WTC11 (cell line): Measurements from ENCODE around the gene RPLP1. TPM values are rescaled to one million over a fixed set of nuclear protein-coding genes. Genes with fewer than 3 reads are reported as not detected.

ENCODE experiments used
- ATAC-seq: fragments of 200-7000 bp; cut with Tn5 transposase; 2 replicates; pipeline ENCODE4 v1.10.0; 2021; ENCODE audit warnings: mild to moderate bottlenecking, moderate library complexity
- CTCF ChIA-PET: fragments of 300-600 bp; sonication (Branson Sonifier 250); formaldehyde crosslinking; loops from one replicate; lab custom pipeline; 2021; ENCODE audit warnings: antibody characterized with exemption; lab: Charles Lee
- POLR2A ChIA-PET: fragments of 350-600 bp; sonication (Branson Sonifier 250); formaldehyde crosslinking; loops from one replicate; lab custom pipeline; 2021; ENCODE audit warnings: antibody characterized with exemption; lab: Charles Lee
- DNase-seq: peaks from one replicate; pipeline ENCODE4 v3.0.0; 2021; ENCODE audit warnings: low spot score
- H3K27ac Mint-ChIP-seq: 2 replicates; pipeline ENCODE4 v1.8.0; 2021; ENCODE audit warnings: mixed read lengths
- H3K27me3 Mint-ChIP-seq: 2 replicates; pipeline ENCODE4 v1.8.0; 2021; ENCODE audit warnings: low read depth, mild to moderate bottlenecking, moderate library complexity, mixed read lengths
- H3K36me3 Mint-ChIP-seq: 2 replicates; pipeline ENCODE4 v1.8.0; 2021; ENCODE audit warnings: mixed read lengths
- H3K4me1 Mint-ChIP-seq: 2 replicates; pipeline ENCODE4 v1.8.0; 2022; ENCODE audit warnings: mixed read lengths
- H3K4me3 Mint-ChIP-seq: 2 replicates; pipeline ENCODE4 v1.8.0; 2021; ENCODE audit warnings: mild to moderate bottlenecking, moderate library complexity, mixed read lengths
- H3K9me3 Mint-ChIP-seq: 2 replicates; pipeline ENCODE4 v1.8.0; 2021; ENCODE audit warnings: mixed read lengths
- ARID4B ChIP-seq: sonication (generic); formaldehyde crosslinking; IDR thresholded peaks from 2 replicates; pipeline ENCODE4 v1.8.0; 2023; ENCODE audit warnings: missing genetic modification reagents, mild to moderate bottlenecking, borderline replicate concordance
- ELF4 ChIP-seq: sonication (generic); formaldehyde crosslinking; IDR thresholded peaks from 2 replicates; pipeline ENCODE4 v1.8.1; 2022; ENCODE audit warnings: low read depth, mild to moderate bottlenecking, moderate library complexity, missing genetic modification reagents
- ESRRA ChIP-seq: sonication (generic); formaldehyde crosslinking; IDR thresholded peaks from 2 replicates; pipeline ENCODE4 v1.8.1; 2022; ENCODE audit warnings: mild to moderate bottlenecking, missing genetic modification reagents, borderline replicate concordance
- GABPB1 ChIP-seq: sonication (generic); formaldehyde crosslinking; IDR thresholded peaks from 2 replicates; pipeline ENCODE4 v1.8.1; 2023; ENCODE audit warnings: mild to moderate bottlenecking, missing genetic modification reagents
- JAZF1 ChIP-seq: fragments of 250-450 bp; sonication (Bioruptor Pico); IDR thresholded peaks from 2 replicates; pipeline ENCODE4 v1.9.0; 2021; ENCODE audit warnings: moderate library complexity, mild to moderate bottlenecking, inconsistent platforms
- MYBL2 ChIP-seq: sonication (generic); formaldehyde crosslinking; IDR thresholded peaks from 2 replicates; pipeline ENCODE4 v1.8.1; 2023; ENCODE audit warnings: mild to moderate bottlenecking, moderate library complexity, missing genetic modification reagents
- PRDM15 ChIP-seq: sonication (generic); formaldehyde crosslinking; IDR thresholded peaks from 2 replicates; pipeline ENCODE4 v1.8.0; 2022; ENCODE audit warnings: missing genetic modification reagents
- RELA ChIP-seq: sonication (generic); formaldehyde crosslinking; IDR thresholded peaks from 2 replicates; pipeline ENCODE4 v1.8.1; 2022; ENCODE audit warnings: missing genetic modification reagents, mild to moderate bottlenecking, borderline replicate concordance
- total RNA-seq: library from RNA; stranded (reverse); gene quantifications from 3 replicates; pipeline ENCODE4 v1.2.3, GENCODE V29; 2021
- TF ChIP-seq, protein P1 (sequence below): fragments of 250-450 bp; sonication (Bioruptor Pico); IDR thresholded peaks from 2 replicates; pipeline ENCODE4 v2.1.2; 2022; ENCODE audit warnings: mild to moderate bottlenecking, moderate library complexity
- TF ChIP-seq, protein P2 (sequence below): fragments of 250-450 bp; sonication (Bioruptor Pico); IDR thresholded peaks from 2 replicates; pipeline ENCODE4 v1.9.0; 2021; ENCODE audit warnings: mild to moderate bottlenecking
- TF ChIP-seq, protein P3 (sequence below): sonication (generic); formaldehyde crosslinking; IDR thresholded peaks from 2 replicates; pipeline ENCODE4 v1.8.1; 2023; ENCODE audit warnings: mild to moderate bottlenecking, missing genetic modification reagents, borderline replicate concordance

The RPLP1 gene
- total RNA-seq, 1 experiment from 2014 or later = 2,441 TPM

DNA sequence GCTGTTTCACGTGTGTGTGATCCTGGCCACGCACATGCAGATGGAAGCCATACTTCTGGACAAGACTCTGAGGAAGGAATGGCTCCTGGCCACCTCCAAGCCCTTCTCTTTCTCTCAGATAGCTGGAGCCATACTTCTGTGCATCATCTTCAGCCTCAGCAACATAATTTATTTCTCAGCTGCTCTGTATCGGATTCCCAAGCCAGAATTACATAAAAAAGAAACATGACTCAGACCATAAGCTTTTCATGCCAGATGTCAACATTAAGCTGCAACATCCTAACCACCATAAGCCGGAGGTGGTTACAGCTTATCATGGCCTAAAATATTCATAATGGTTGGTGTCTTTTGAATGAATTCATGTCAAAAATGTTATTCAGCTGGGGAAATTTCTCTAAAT, 49.0 kb upstream of the RPLP1 start (continued):
- TF ChIP-seq ELF4 (CRISPR knock-in tag) (no peak), MYBL2 (no peak), ESRRA (CRISPR knock-in tag) (no peak)
- TF ChIP-seq, protein P1, sequence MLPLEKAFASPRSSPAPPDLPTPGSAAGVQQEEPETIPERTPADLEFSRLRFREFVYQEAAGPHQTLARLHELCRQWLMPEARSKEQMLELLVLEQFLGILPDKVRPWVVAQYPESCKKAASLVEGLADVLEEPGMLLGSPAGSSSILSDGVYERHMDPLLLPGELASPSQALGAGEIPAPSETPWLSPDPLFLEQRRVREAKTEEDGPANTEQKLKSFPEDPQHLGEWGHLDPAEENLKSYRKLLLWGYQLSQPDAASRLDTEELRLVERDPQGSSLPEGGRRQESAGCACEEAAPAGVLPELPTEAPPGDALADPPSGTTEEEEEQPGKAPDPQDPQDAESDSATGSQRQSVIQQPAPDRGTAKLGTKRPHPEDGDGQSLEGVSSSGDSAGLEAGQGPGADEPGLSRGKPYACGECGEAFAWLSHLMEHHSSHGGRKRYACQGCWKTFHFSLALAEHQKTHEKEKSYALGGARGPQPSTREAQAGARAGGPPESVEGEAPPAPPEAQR (CRISPR knock-in tag) = no peak
- TF ChIP-seq, protein P2, sequence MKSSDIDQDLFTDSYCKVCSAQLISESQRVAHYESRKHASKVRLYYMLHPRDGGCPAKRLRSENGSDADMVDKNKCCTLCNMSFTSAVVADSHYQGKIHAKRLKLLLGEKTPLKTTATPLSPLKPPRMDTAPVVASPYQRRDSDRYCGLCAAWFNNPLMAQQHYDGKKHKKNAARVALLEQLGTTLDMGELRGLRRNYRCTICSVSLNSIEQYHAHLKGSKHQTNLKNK (CRISPR knock-in tag) = no peak
- TF ChIP-seq, all 79 proteins: peak for 0

DNA sequence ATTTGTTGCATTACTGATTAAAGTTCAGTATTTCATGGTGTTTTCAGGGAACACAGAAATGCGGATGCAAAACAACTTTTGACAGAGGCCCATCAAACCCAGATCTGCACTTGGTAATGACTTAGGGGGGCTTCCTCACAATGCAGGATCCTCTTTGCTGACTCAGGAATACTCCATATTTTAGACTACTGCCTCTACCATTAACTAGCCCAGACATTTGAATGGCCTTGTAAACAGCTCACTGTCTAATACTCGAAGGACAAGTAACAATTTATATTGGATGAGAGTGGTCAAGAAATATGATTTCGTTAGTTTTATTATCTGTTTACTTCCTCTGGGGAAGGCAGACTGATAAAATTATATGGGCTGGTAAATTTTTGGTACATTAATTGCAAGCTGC, 47.5 kb upstream of the RPLP1 start:
- CTCF ChIA-PET = interaction anchor here (1.2 to 1.4 kb wide), 2 partner anchors 10 to 370 kb away, joined by 3 to 4 read pairs; no protein-coding TSS in a partner anchor

More for the DNA sequence above, 47.5 kb upstream of the RPLP1 start:
- no peaks in the 10 kb centered on the region for H3K4me1 Mint-ChIP-seq
- POLR2A ChIA-PET = no interaction called here
- no peaks in the 10 kb centered on the region for H3K9me3 Mint-ChIP-seq
- ATAC-seq (no peak), DNase-seq (no peak)
- H3K27me3 Mint-ChIP-seq = no peaks in the 10 kb centered on the region
- no peak overlapping the region for H3K27ac Mint-ChIP-seq
- H3K4me3 Mint-ChIP-seq = no peak overlapping the region
- TF ChIP-seq GABPB1 (CRISPR knock-in tag) (no peak), RELA (no peak), MYBL2 (no peak), JAZF1 (no peak), ESRRA (CRISPR knock-in tag) (no peak), ARID4B (CRISPR knock-in tag) (no peak), PRDM15 (no peak)
- TF ChIP-seq, protein P3, sequence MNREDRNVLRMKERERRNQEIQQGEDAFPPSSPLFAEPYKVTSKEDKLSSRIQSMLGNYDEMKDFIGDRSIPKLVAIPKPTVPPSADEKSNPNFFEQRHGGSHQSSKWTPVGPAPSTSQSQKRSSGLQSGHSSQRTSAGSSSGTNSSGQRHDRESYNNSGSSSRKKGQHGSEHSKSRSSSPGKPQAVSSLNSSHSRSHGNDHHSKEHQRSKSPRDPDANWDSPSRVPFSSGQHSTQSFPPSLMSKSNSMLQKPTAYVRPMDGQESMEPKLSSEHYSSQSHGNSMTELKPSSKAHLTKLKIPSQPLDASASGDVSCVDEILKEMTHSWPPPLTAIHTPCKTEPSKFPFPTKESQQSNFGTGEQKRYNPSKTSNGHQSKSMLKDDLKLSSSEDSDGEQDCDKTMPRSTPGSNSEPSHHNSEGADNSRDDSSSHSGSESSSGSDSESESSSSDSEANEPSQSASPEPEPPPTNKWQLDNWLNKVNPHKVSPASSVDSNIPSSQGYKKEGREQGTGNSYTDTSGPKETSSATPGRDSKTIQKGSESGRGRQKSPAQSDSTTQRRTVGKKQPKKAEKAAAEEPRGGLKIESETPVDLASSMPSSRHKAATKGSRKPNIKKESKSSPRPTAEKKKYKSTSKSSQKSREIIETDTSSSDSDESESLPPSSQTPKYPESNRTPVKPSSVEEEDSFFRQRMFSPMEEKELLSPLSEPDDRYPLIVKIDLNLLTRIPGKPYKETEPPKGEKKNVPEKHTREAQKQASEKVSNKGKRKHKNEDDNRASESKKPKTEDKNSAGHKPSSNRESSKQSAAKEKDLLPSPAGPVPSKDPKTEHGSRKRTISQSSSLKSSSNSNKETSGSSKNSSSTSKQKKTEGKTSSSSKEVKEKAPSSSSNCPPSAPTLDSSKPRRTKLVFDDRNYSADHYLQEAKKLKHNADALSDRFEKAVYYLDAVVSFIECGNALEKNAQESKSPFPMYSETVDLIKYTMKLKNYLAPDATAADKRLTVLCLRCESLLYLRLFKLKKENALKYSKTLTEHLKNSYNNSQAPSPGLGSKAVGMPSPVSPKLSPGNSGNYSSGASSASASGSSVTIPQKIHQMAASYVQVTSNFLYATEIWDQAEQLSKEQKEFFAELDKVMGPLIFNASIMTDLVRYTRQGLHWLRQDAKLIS (CRISPR knock-in tag) = no peak
- no peaks in the 10 kb centered on the region for H3K36me3 Mint-ChIP-seq
